ENCODE results near the gene ERFL. TPM values are rescaled to one million over a fixed set of nuclear protein-coding genes. Genes with fewer than 3 reads are reported as not detected.
A peak's percentile ranks its signal among the peaks of the same experiment; 100 is the strongest.

The ERFL gene
- total and polyA plus RNA-seq, 2 of the 8 experiments (the other 6 are each of a cell fraction or from before 2014, with no cell fraction given) = 0.12 TPM; not detected in 1

DNA sequence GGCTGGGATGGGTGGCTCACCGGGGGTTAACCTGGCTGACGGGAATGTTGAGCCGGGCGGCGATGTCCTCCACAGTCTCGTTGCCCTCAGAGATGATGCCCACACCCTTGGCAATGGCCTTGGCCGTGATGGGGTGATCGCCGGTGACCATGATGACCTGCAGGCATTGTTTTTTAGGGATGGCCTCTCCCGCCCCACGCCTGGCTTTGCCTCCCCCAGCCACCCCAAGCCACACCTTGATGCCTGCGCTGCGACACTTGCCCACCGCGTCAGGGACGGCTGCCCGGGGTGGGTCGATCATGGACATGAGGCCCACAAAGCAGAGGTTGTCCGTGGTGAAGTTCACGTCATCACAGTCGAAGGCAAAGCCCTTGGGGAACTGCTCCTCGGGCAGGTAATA is 49.7 kb upstream of the ERFL start:
- Histone ChIP-seq H3K4me2 (ENCODE audit: insufficient read depth in 1 of 2, low read depth in 2 of 2, low read length in 2 of 2) (no peak overlapping the region), H4K8ac (ENCODE audit: extremely low read depth, insufficient read depth, low read length) (peak overlapping the region; percentile 5), H3K79me2 (ENCODE audit: control insufficient read depth in 1 of 2, insufficient read depth in 2 of 2, low read length in 2 of 2) (no peaks in the 10 kb centered on the region), H3K18ac (ENCODE audit: extremely low read depth, low read length) (no peak overlapping the region), H3K4me3 (ENCODE audit: extremely low read depth in 1 of 4, insufficient read depth in 2 of 4, low read depth in 3 of 4, low read length in 4 of 4) (no peak overlapping the region), H3K23ac (ENCODE audit: insufficient read length) (no peak overlapping the region), H3K4me1 (replicated peaks in 1 of 4; ENCODE audit: control insufficient read depth in 3 of 4, insufficient read depth in 4 of 4, low read length in 3 of 4) (no peaks in the 10 kb centered on the region), H3K36me3 (ENCODE audit: control insufficient read depth in 2 of 4, insufficient read depth in 4 of 4, low read length in 3 of 4) (peaks cover 0 to 12% (median 4%) of the 10 kb centered on the region in 4 experiments; a peak in 5 of 8 replicates), H2BK120ac (replicated peaks; ENCODE audit: low read depth, low read length) (no peak overlapping the region), H2AFZ (ENCODE audit: low read length) (no peak overlapping the region), H2BK5ac (ENCODE audit: low read depth, low read length) (no peak overlapping the region), H3K56ac (replicated peaks; ENCODE audit: insufficient read length, low read depth, low read length) (no peak overlapping the region), H3K23me2 (ENCODE audit: low read depth, low read length) (no peaks in the 10 kb centered on the region), H2BK15ac (ENCODE audit: low read length) (no peak overlapping the region), H3K9me3 (ENCODE audit: insufficient read depth in 2 of 2, low read depth in 1 of 2, low read length in 1 of 2) (no peaks in the 10 kb centered on the region), H3K27me3 (replicated peaks in 1 of 4; ENCODE audit: control insufficient read depth in 3 of 4, extremely low read depth in 1 of 4, insufficient read depth in 3 of 4, low read length in 3 of 4) (no peaks in the 10 kb centered on the region), H2BK12ac (ENCODE audit: low read depth, low read length) (no peak overlapping the region), H4K20me1 (replicated peaks in 1 of 2; ENCODE audit: control insufficient read depth in 1 of 2, insufficient read depth in 2 of 2, low read length in 2 of 2) (no peaks in the 10 kb centered on the region), H4K5ac (ENCODE audit: insufficient read length, low read depth, low read length) (no peak overlapping the region), H2AK5ac (ENCODE audit: low read depth, low read length) (no peak overlapping the region), H4K91ac (replicated peaks; ENCODE audit: insufficient read length, low read length) (no peak overlapping the region), H3K79me1 (ENCODE audit: low read depth, low read length) (no peaks in the 10 kb centered on the region), H3K27ac (ENCODE audit: low read depth, low read length) (no peak overlapping the region), H3K14ac (ENCODE audit: insufficient read length) (no peak overlapping the region), H3K9ac (replicated peaks in 1 of 4; ENCODE audit: extremely low read depth in 1 of 4, low read depth in 3 of 4, low read length in 3 of 4) (no peak overlapping the region), H2BK20ac (ENCODE audit: low read length) (no peak overlapping the region), H3K4ac (replicated peaks; ENCODE audit: insufficient read length, low read depth, low read length) (no peak overlapping the region)
- FAIRE-seq (no peak), DNase-seq (ENCODE audit: low read depth in 1 of 2, low spot score in 2 of 2) (no peak)
- CTCF ChIA-PET (ENCODE audit: partially characterized antibody) = interaction anchor here (0.7 to 1.2 kb wide), 3 partner anchors 18 to 52 kb away, joined by 3 read pairs; no protein-coding TSS in a partner anchor
- WGBS, 2 experiments (ENCODE audit: extremely low coverage in 1 of 2, insufficient coverage in 1 of 2, insufficient read length in 1 of 2, insufficient replicate concordance in 2 of 2, low coverage in 1 of 2, low lambda C conversion rate in 2 of 2, missing lambda C conversion rate in 1 of 2) = 97% methylated on average over 21 of the region's 22 CpGs; no CpG with 5 or more reads in 1 of the 2 experiments
- POLR2A ChIA-PET (ENCODE audit: partially characterized antibody) = interaction anchor here (0.7 kb wide), 1 partner anchor 8 kb away, joined by 3 read pairs; no protein-coding TSS in a partner anchor
- no peak for TF ChIP-seq RBBP5 (IDR thresholded peaks at IDR 0.05; ENCODE audit: borderline replicate concordance, low read depth, low read length)
- no peak for TF ChIP-seq TAF7 (optimal IDR thresholded peaks at IDR 0.05; ENCODE audit: borderline replicate concordance, low read depth, low read length)
- TF ChIP-seq CHD2 (IDR thresholded peaks at IDR 0.05; ENCODE audit: low read length) = no peak
- no peak for TF ChIP-seq ZNF274 (IDR thresholded peaks at IDR 0.05; ENCODE audit: borderline replicate concordance, extremely low read depth, low read length)
- no peak for TF ChIP-seq RXRA (IDR thresholded peaks at IDR 0.05; ENCODE audit: insufficient read depth, low read depth, low read length)
- TF ChIP-seq MAFK (IDR thresholded peaks at IDR 0.05; ENCODE audit: low read depth, low read length) = no peak
- no peak for TF ChIP-seq SIRT6 (IDR thresholded peaks at IDR 0.05; ENCODE audit: low read length)

Data from H1 (cell line).